Keratinocyte (primary cell): ENCODE measurements around the gene PCARE. TPM values are rescaled to one million over a fixed set of nuclear protein-coding genes. Genes with fewer than 3 reads are reported as not detected.

Source experiments
- DNase-seq: peaks from one replicate; pipeline ENCODE4 v3.0.0-alpha.2; 2011; ENCODE audit warnings: low read depth, missing footprints, low spot score
- FAIRE-seq: peaks from 2 replicates; lab custom pipeline; 2011; peaks lifted over from hg19 to GRCh38; lab: Jason Lieb, UNC
- H2AFZ ChIP-seq: 2 replicates; pipeline ENCODE4 v1.6.0; 2012; ENCODE audit warnings: low read length, control low read depth, inconsistent platforms; ENCODE audit not compliant: control insufficient read depth
- H3K27ac ChIP-seq: 2 replicates; pipeline ENCODE4 v1.5.1; 2011; ENCODE audit warnings: low read length; ENCODE audit not compliant: control insufficient read depth, insufficient read depth
- H3K27me3 ChIP-seq: 3 replicates; pipeline ENCODE4 v1.6.0; 2011; ENCODE audit warnings: low read length; ENCODE audit not compliant: control insufficient read depth, insufficient read depth; ENCODE audit errors: extremely low read depth
- H3K36me3 ChIP-seq, 2 experiments: 2 replicates in 1 of 2; 3 replicates in 1 of 2; pipeline ENCODE4 v1.5.1; 2011; ENCODE audit warnings: low read length in 2 of 2, mild to moderate bottlenecking in 1 of 2; ENCODE audit not compliant: control insufficient read depth in 2 of 2, insufficient read depth in 2 of 2; ENCODE audit errors: extremely low read depth in 1 of 2
- H3K4me1 ChIP-seq: 3 replicates; pipeline ENCODE4 v1.5.1; 2011; ENCODE audit warnings: low read length; ENCODE audit not compliant: control insufficient read depth, insufficient read depth; ENCODE audit errors: extremely low read depth
- H3K4me2 ChIP-seq: 3 replicates; pipeline ENCODE4 v1.6.0; 2011; ENCODE audit warnings: low read depth, low read length; ENCODE audit not compliant: control insufficient read depth, insufficient read depth; ENCODE audit errors: extremely low read depth
- H3K4me3 ChIP-seq, 3 experiments: fragments of 200-600 bp in 1 of 3; sonication (generic) in 1 of 3; 2 replicates in 2 of 3; 3 replicates in 1 of 3; pipeline ENCODE4 v1.5.1; 2011 to 2016; ENCODE audit warnings: low read length in 3 of 3, mild to moderate bottlenecking in 3 of 3, control low read depth in 2 of 3, inconsistent platforms in 1 of 3, low read depth in 1 of 3, mixed read lengths in 1 of 3, mixed run types in 1 of 3, moderate library complexity in 1 of 3; ENCODE audit not compliant: control insufficient read depth in 2 of 3, insufficient read depth in 2 of 3; ENCODE audit errors: extremely low read depth in 1 of 3
- H3K79me2 ChIP-seq: 2 replicates; pipeline ENCODE4 v1.6.0; 2012; ENCODE audit warnings: low read length; ENCODE audit not compliant: control insufficient read depth, insufficient read depth
- H3K9ac ChIP-seq: 3 replicates; pipeline ENCODE4 v1.6.0; 2011; ENCODE audit warnings: low read length; ENCODE audit not compliant: control insufficient read depth, insufficient read depth; ENCODE audit errors: extremely low read depth
- H3K9me1 ChIP-seq: 3 replicates; pipeline ENCODE4 v1.6.0; 2011; ENCODE audit warnings: low read length; ENCODE audit not compliant: control insufficient read depth, insufficient read depth; ENCODE audit errors: extremely low read depth
- H3K9me3 ChIP-seq: 2 replicates; pipeline ENCODE4 v1.5.1; 2012; ENCODE audit warnings: low read depth, low read length; ENCODE audit not compliant: control insufficient read depth
- H4K20me1 ChIP-seq: 3 replicates; pipeline ENCODE4 v1.6.0; 2011; ENCODE audit warnings: low read length; ENCODE audit not compliant: control insufficient read depth, insufficient read depth; ENCODE audit errors: extremely low read depth
- CTCF ChIP-seq, 3 experiments: IDR thresholded peaks in 1 of 3; conservative IDR thresholded peaks in 1 of 3; optimal IDR thresholded peaks in 1 of 3; 2 replicates in 2 of 3; 3 replicates in 1 of 3; pipeline versions ENCODE3 to v1.5.1; 2011; ENCODE audit warnings: low read length in 3 of 3, mild to moderate bottlenecking in 3 of 3, moderate library complexity in 2 of 3, control low read depth in 1 of 3, inconsistent platforms in 1 of 3; ENCODE audit not compliant: insufficient read depth in 2 of 3; ENCODE audit errors: extremely low read depth in 1 of 3
- EZH2 ChIP-seq: IDR thresholded peaks from one replicate; pipeline ENCODE4 v1.6.1; 2012; ENCODE audit warnings: inconsistent platforms, mild to moderate bottlenecking, low read length, moderate library complexity
- dilution Hi-C: fragments of 300-500 bp; cut with MboI; formaldehyde crosslinking; loops from one replicate; pipeline ENCODE4 v1.7.0; 2020; ENCODE audit warnings: low sequenced_read_pairs; ENCODE audit not compliant: extremely low pct_ligation_motif_present
- polyA plus RNA-seq, 5 experiments: library from polyadenylated mRNA; depleted of rRNA in 3 of 5; stranded (reverse) in 3 of 5; stranded (forward) in 1 of 5; unstranded in 1 of 5; fragments of >200 nt; gene quantifications; 1 replicate in 1 of 5; 2 replicates in 3 of 5; 3 replicates in 1 of 5; pipeline versions ENCODE4 v1.2.1 to v1.2.3, GENCODE V29; 2011 to 2012; ENCODE audit warnings: missing spikeins in 2 of 5, low read depth in 1 of 5, low replicate concordance in 1 of 5

PCARE gene
- polyA plus RNA-seq, 1 donor (not counting 4 experiments of a cell fraction or from before 2014, with no cell fraction given): not detected

- DNase-seq: no peak
- Histone ChIP-seq H3K36me3 (no peaks in the 10 kb centered on the region), H4K20me1 (no peaks in the 10 kb centered on the region), H3K9me3 (no peaks in the 10 kb centered on the region), H3K27ac (no peak overlapping the region), H3K9ac (no peak overlapping the region), H3K9me1 (no peaks in the 10 kb centered on the region), H3K79me2 (no peaks in the 10 kb centered on the region), H3K27me3 (no peaks in the 10 kb centered on the region), H3K4me3 (no peak overlapping the region), H2AFZ (no peak overlapping the region), H3K4me1 (peaks cover 21% of the 10 kb centered on the region), H3K4me2 (no peak overlapping the region)
- TF ChIP-seq CTCF (optimal IDR thresholded peaks at IDR 0.05 in 1 of 3, IDR thresholded peaks at IDR 0.05 in 1 of 3, conservative IDR thresholded peaks at IDR 0.05 in 1 of 3; ENCODE audit: extremely low read depth in 1 of 3, insufficient read depth in 2 of 3, low read length in 3 of 3) (no peak), EZH2 (no peak)
- dilution Hi-C loops: no loop called here
- FAIRE-seq: no peak
Observed at GRCh38 chr2:29106980-29107388, 32.7 kb upstream of the PCARE start.

GRCh38 chr2:29106256-29106655 lies 31.9 kb upstream of the PCARE start:
- Histone ChIP-seq H3K27ac (no peak overlapping the region), H3K9me1 (no peaks in the 10 kb centered on the region), H3K4me2 (no peak overlapping the region), H4K20me1 (no peaks in the 10 kb centered on the region), H3K36me3 (no peaks in the 10 kb centered on the region), H3K4me3 (no peak overlapping the region), H2AFZ (no peak overlapping the region), H3K79me2 (no peaks in the 10 kb centered on the region), H3K27me3 (no peaks in the 10 kb centered on the region), H3K9me3 (no peaks in the 10 kb centered on the region), H3K4me1 (peaks cover 19% of the 10 kb centered on the region), H3K9ac (no peak overlapping the region)
- no peak for DNase-seq
- no peak for FAIRE-seq
- TF ChIP-seq EZH2: no peak
- TF ChIP-seq CTCF (optimal IDR thresholded peaks at IDR 0.05 in 1 of 3, IDR thresholded peaks at IDR 0.05 in 1 of 3, conservative IDR thresholded peaks at IDR 0.05 in 1 of 3; ENCODE audit: extremely low read depth in 1 of 3, insufficient read depth in 2 of 3, low read length in 3 of 3): no peak
- dilution Hi-C loops: no loop called here
